ENCODE data around the gene TCAP.

- TF ChIP-seq, protein P1, sequence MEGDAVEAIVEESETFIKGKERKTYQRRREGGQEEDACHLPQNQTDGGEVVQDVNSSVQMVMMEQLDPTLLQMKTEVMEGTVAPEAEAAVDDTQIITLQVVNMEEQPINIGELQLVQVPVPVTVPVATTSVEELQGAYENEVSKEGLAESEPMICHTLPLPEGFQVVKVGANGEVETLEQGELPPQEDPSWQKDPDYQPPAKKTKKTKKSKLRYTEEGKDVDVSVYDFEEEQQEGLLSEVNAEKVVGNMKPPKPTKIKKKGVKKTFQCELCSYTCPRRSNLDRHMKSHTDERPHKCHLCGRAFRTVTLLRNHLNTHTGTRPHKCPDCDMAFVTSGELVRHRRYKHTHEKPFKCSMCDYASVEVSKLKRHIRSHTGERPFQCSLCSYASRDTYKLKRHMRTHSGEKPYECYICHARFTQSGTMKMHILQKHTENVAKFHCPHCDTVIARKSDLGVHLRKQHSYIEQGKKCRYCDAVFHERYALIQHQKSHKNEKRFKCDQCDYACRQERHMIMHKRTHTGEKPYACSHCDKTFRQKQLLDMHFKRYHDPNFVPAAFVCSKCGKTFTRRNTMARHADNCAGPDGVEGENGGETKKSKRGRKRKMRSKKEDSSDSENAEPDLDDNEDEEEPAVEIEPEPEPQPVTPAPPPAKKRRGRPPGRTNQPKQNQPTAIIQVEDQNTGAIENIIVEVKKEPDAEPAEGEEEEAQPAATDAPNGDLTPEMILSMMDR (IDR thresholded peaks at IDR 0.05) = no peak
- TF ChIP-seq EZH2 (IDR thresholded peaks at IDR 0.05) = no peak
Measured at GRCh38 chr17:39701012-39701783, 36.0 kb downstream of the TCAP start.

All from neural progenitor cell (in vitro differentiated cells).